GM19193 (cell line): ENCODE results near the gene NR1D2.

Experiments
- POLR2A ChIP-seq: IDR thresholded peaks from 4 replicates; pipeline ENCODE4 v1.6.1; 2011; ENCODE audit not compliant: insufficient read depth, insufficient read length; ENCODE audit errors: extremely low read depth

NR1D2 gene

DNA sequence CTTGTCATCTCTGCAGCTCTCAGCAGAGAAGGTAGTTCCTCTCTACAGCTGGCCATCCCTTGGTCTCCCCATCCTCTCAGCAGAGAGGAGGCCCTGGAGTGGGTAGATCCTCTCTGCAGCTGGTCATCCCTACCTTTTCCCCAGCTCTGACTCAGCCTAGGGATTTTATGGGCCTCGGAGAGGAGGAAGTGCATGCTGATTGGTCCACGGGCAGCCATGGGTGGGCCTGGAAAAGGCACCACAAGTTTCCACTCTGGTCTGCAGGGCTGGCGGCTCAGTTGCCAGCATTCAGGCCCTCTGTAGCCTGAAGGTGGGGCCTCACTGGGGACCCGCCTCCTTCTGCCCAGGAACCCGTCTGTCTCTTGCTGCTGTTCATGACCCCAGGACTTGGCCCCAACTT lies 36.9 kb downstream of the NR1D2 start:
- TF ChIP-seq POLR2A = no peak

DNA sequence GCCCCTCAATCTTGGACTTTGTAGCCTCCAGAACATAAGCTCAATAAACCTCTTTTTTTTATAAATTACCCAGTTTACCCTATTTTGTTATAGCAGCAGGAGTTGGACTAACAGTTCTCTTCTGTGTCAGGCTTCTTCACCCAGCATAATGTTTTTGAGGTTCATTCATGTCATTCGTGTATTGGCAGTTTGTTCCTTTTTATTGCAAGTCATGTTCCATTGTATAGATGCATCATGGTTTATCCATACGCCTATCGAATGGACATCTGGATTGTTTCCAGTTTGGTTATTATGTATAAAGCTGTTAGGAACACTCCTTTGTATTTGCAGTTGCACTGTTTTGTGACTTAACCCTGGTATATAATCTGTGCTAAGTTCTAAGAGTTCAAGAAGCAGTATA lies 39.8 kb downstream of the NR1D2 start:
- no peak for TF ChIP-seq POLR2A

DNA sequence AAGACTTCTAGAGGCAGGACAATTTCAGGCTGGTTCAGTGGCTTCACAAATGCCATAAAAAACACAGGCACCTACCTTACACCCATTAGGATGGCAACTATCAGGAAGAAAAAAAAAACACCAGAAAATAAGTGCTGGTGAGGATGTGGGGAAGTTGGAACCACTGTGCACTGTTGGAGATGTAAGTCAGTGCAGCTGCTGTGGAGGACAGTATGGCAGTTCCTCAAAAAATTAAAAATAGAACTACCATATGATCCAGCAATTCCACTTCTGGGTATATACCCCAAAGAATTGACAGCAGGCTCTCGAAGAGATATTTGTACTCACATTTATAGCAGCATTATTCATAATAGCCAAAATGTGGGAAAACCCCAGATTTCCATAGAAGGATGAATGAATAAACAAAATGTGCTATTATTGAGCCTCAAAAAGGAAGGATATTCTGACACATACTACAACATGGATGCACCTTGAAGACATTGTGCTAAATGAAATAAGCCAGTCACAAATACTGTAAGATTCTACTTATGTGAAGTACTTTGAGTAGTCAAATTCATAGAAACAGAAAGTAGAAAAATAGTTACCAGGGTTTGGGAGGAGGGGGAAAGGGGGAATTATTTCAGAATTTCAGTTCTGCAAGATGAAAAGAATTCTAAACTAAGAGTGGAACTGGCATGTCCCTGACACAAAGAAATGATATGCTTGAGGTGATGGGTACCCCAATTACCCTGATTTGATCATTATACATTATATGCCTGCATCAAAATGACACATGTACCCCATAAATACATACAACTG lies 40.9 kb downstream of the NR1D2 start:
- TF ChIP-seq POLR2A = no peak

DNA sequence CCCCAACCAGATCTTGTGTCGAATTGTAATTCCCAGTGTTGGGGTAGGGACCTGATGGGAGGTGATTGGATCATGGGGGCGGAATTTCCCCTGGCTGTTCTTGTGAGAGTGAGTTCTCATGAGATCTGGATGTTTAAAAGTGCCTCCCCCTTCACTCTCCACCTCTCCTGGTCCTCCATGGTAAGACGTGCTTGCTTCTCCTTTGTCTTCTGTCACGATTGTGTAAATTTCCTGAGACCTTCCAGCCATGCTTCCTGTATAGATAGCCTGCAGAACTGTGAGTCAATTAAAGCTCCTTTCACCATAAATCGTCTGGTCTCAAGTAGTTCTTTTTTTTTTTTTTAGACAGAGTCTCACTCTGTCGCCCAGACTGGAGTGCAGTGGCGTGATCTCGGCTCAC lies 42.3 kb downstream of the NR1D2 start:
- TF ChIP-seq POLR2A = no peak

DNA sequence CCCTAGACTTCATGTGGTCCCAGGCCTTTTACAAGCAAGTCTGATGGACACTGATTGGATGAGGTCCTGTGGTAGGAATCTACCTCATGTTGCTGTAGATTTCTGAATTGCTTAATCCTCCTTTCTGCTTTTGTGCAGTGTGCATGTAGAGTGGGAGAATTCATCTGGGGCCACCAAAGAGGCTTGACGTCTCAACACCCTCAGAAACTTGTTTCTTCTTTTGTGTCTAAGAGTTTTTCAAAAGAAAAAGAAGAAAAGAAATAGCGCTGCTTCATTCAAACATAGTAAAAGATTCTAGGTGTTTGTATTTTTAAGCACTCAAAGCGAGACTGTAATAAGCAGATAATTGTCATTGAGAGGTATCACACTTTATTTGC lies 46.2 kb downstream of the NR1D2 start:
- TF ChIP-seq POLR2A = no peak

DNA sequence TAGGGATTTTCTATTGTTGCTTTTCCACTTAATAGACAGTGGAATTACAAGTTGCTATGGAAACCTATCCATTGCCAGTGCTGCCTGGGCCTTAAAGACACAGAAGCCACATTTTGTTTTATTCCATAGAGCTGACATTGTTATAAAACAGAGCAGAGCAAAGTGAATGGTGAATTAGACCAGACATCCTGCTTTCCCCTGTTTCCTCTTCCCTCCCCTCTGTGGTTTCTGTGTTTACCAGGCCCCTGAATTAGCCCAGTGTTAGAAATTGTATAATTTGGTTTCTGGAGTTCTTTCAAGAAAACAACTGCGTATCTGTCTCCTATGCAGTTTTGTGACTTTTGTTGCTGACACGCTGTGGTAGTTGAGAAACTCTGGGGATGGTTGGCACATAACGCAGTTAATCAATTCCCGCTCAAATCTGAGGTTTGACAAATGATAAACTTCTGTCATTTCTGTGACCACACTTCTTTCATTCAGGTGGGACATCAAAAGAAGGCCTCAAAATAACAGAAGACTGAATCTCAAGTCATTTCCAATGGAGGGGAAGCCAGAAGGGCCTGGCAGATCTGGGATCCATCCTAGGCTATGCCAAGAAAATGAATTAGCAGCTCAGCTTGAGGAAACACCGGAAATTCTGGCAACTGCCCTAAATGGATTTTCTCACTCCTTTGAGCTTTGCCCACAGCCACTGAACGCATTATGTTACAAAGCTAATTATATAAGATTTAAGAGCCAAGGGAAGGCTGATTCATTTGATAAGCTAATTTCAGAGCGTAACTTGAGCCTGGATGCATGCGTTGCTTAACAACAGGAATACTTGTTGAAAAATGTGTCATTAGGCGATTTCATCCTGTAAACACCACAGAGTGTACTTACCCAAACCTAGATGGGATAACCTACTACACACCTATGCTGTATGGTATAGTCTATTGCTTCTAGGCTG lies 46.9 kb downstream of the NR1D2 start:
- TF ChIP-seq POLR2A = no peak

DNA sequence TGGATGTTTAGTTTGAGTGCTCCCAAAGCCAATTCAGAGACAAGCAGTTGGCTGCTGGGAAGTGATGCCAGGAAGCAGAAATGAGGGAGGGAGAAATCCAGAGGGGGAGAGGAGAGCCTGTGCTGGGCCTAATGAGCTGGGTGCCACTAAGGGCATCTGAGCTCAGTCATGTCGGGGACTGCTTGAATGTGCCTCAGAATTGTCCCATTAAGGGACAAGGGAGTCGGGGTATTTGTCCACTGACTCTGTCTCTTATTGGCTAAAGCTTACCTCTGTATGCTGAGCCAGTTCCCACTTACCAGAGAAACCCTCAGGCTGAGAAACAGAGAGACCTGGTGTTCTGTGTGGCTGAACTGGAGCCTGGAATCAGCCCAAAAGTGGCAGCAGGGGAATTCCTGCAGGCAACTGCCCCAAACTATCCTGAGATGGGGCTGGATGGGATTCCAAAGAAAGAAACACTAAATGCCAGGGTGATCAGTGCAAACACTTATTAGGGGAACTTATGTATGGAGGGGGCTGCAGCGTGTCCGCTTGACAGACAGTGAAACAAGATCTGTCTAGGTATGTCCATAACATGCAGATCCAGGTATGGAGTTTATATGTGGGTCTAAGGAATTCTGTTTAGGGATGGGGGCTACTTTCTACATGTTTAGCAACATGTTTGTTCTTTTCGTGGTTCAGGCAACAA lies 48.6 kb downstream of the NR1D2 start:
- TF ChIP-seq POLR2A = no peak

DNA sequence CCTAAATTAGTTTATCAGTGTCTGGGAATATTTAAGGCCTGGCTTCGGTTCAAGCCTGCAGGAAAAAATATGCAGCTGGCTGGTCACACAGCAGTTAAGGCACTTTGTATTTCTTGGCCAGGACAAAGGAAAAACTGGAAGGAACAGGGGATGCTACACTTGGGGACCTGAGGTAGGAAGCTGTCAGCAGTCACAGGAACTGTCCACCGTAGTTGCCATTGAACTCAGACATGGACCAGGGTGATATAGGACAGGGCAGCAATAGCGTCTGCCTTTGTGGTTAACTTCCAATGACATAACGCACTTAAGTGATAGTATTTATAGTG lies 49.1 kb downstream of the NR1D2 start:
- TF ChIP-seq POLR2A = no peak

DNA sequence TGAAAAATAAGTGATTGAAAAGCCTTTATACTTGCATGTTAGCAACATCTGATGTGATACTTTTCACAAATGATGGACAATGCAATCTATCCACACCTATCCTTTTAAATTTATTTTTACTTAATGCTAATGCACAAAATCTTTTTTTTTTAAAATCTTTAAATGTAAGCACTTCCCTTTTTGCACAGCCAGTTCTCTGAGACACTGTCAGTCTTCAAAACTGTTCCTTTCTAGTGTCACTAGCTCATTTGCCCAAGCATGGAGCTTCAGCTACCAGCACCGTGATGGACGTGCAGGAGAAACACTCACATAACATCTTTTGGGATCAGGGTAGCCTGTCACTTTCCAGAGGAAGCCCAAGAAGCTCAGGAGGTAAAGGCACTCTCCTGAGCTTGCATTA lies 50.1 kb downstream of the NR1D2 start:
- no peak for TF ChIP-seq POLR2A

DNA sequence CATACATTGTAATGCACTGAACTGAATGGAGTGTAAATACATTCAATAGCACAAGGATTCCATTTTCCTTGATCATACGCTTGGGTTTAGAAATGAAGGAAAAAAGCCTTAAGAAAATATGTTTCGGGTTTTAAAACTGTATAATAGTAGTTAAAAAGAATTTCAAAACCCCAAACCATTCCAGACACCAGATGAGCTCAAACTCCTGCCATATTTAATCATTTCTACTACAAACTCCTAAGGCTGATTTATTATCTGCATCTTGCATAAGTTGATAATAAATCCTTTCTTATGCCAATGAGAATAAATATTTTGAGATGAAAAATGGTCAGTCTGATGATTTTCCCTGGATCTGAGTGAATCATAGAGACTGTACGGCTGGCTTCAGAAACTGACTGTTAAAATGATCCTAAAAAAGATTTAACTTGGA lies 51.0 kb downstream of the NR1D2 start:
- TF ChIP-seq POLR2A = no peak

DNA sequence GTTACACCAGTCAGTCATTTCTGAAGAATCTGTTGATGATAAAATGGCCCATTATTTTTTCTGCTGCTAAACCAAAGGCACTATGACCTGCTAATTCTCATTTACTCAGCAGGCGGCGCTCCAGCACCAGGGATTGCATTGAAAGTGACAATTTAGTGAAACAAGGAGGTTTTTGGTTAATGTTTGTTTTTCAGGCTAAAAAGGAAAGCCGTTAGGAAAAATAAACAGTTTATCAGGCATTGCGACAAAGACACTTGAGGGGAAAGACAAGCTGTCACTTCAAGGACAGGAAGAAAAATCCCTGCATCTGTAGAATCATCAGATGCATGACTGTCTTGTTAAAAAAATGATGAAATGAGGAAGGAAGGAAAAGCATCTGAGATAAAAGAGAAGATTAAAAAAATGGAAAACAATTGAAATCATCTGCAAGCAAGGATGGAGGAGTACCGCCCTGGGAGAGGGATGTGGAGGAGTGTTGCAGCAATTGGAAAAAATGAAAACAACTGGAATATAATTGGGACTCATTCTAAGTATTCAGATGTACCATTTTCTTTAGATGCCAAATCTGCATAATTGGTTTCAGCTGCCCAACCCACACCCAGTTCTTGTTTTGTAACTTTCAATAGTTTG lies 54.0 kb downstream of the NR1D2 start:
- no peak for TF ChIP-seq POLR2A

DNA sequence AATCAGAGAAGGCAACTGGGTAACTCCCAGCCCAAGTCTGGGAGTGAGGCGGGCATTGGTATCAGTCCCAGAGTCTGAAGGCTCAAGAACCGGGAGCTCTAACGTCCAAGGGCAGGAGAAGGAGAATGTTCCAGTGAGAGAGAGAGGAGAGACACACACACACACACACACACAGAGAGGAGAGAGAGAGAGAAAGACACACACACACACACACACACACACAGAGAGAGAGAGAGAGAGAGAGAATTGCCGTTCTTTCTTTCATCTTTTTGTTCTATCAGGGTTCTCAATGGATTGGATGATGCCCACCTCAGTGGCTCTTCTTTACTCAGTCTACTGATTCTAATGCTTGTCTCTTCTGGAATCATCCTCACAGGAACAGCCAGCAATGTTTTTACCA lies 57.0 kb downstream of the NR1D2 start:
- no peak for TF ChIP-seq POLR2A

DNA sequence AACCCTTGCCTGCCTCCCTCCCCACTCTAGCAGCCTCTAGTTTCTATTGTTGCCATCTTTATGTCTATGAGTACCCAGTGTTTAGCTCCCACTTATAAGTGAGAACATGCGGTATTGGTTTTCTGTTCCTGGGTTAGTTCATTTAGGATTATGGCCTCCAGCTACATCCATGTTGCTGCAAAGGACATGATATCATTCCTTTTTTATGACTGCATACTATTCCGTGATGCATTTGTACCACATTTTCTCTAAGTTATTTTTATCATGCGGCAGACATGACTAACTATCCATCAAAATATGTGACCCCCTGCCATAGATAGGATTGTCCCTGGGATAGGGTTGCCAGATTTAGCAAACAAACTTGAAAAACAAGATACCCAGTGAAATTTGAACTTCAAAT lies 58.4 kb downstream of the NR1D2 start:
- TF ChIP-seq POLR2A = no peak

DNA sequence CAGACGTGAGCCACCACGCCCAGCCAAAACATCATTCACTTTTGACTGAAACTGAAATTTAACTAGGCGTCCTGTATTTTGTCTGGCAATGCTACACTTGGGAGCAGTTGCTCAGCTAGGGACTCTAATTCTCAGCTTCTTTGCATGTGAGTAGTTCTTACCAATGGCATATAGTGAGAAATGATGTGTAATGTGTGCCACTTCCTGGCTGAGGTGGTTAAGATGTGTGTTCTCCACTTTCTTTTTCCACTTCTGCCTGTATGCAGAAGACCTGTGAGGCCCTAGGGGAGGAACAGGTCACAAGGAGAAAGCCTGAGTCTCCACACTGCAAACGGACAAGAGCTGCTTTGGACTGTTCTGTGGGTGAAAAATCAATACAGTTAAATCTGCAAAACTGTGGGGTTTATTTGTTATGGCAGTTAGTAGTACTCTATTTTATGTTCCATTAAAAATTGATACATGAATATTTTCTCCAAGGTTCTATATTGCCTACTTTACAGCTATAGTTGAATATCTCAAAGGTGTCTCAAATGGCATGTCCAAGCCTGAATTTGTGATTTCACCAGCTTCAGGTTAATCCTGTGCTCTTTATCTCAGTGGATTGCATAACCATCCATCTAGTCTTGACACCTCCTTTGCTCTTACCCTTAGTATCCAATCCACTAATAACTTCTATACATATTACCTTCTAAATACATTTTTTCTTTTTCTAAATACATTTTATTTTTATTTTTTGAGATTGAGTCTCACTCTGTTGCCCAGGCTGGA lies 59.3 kb downstream of the NR1D2 start:
- no peak for TF ChIP-seq POLR2A
